Kidney (tissue), 22 donors: Measurements from ENCODE around the gene PLCB1. TPM values are rescaled to one million over a fixed set of nuclear protein-coding genes. Genes with fewer than 3 reads are reported as not detected.

Source experiments
- DNase-seq, 5 donors: peaks; one replicate each; pipeline ENCODE4 v3.0.0-alpha.2; 2013 to 2020
- FAIRE-seq: peaks from 2 replicates; lab custom pipeline; 2012; peaks lifted over from hg19 to GRCh38; lab: Jason Lieb, UNC
- H3K27ac ChIP-seq, 2 donors: one replicate each; pipeline ENCODE4 v1.7.0; 2013; ENCODE audit warnings: low read depth in 2 of 2, low read length in 2 of 2, inconsistent platforms in 1 of 2
- H3K27me3 ChIP-seq: one replicate; pipeline ENCODE4 v1.7.1; 2013; ENCODE audit warnings: low read length, inconsistent platforms; ENCODE audit not compliant: control insufficient read depth, insufficient read depth
- H3K36me3 ChIP-seq, 3 donors: one replicate each; pipeline versions ENCODE4 v1.7.0 to v1.7.1; 2013; ENCODE audit warnings: low read length in 3 of 3, control low read depth in 1 of 3, inconsistent platforms in 1 of 3; ENCODE audit not compliant: insufficient read depth in 3 of 3, control insufficient read depth in 2 of 3
- H3K4me1 ChIP-seq, 3 donors: one replicate each; pipeline versions ENCODE4 v1.7.0 to v1.7.1; 2013; ENCODE audit warnings: low read length in 3 of 3, inconsistent platforms in 1 of 3, low read depth in 1 of 3; ENCODE audit not compliant: control insufficient read depth in 2 of 3, insufficient read depth in 2 of 3
- H3K4me3 ChIP-seq, 3 donors: one replicate each; pipeline versions ENCODE4 v1.7.0 to v1.8.1; 2013; ENCODE audit warnings: low read length in 3 of 3, control low read depth in 1 of 3, inconsistent platforms in 1 of 3
- H3K9ac ChIP-seq, 3 donors: one replicate each; pipeline versions ENCODE4 v1.7.0 to v1.7.1; 2013; ENCODE audit warnings: low read length in 3 of 3, control low read depth in 1 of 3, inconsistent platforms in 1 of 3
- H3K9me3 ChIP-seq, 3 donors: one replicate each; pipeline versions ENCODE4 v1.7.0 to v1.7.1; 2013; ENCODE audit warnings: low read length in 3 of 3, control low read depth in 1 of 3, inconsistent platforms in 1 of 3; ENCODE audit not compliant: control insufficient read depth in 2 of 3, insufficient read depth in 1 of 3
- CTCF ChIP-seq: IDR thresholded peaks from 3 replicates; pipeline ENCODE4 v1.5.1; 2012; ENCODE audit warnings: mild to moderate bottlenecking, moderate library complexity, borderline replicate concordance; ENCODE audit not compliant: insufficient read depth; ENCODE audit errors: extremely low read depth
- intact Hi-C: fragments of 100-400 bp; cut with DNase I; formaldehyde crosslinking; loops from one replicate; pipeline ENCODE4 v1.11.1; 2022
- long read RNA-seq, 10 donors: library from polyadenylated mRNA in 1 of 10; unstranded in 1 of 10; transcript quantifications; one replicate each; pipeline ENCODE4 v2.0.0 and lab custom pipeline, GENCODE V29; 2021 to 2026
- polyA plus RNA-seq: library from polyadenylated mRNA; stranded (reverse); fragments of 350-450 nt; fragmentation: Illumina TruSeq; extraction: RNeasy Lipid Tissue Mini Kit (QIAGEN cat#74804); gene quantifications from one replicate; pipeline ENCODE4 v1.2.3, GENCODE V29; 2014; ENCODE audit warnings: low read depth, low replicate concordance; ENCODE audit not compliant: insufficient read depth
- total RNA-seq: library from RNA; stranded (reverse); fragmentation: NEBNext Ultra II Directional; extraction: Animal tissue kit (Norgen Biotek cat#: 25700); gene quantifications from one replicate; pipeline ENCODE4 v1.2.1, GENCODE V29; 2021
- donor health status: control.
- donor health status: control.
- donor health status: control.
- donor health status: control.
- donor health status: control.
- donor health status: DM: yes; HTN: yes; CAD: no.
- donor health status: Normal renal cell carcinoma (clear cell type).

The PLCB1 gene
- 107 TPM for total RNA-seq
- 9.4 TPM for polyA plus RNA-seq
- long read RNA-seq, donor 1 = 0 reads
- long read RNA-seq, donor 2 = 0 reads
- long read RNA-seq, donor 3 = 0 reads
- long read RNA-seq, donor 4 = 0 reads
- long read RNA-seq, donor 5 = 0 reads
- long read RNA-seq, donor 6 = 0 reads
- long read RNA-seq, donor 7, full-length matches to known transcripts = 2 of 48 reads
- long read RNA-seq, donor 7, partial matches to known transcripts = 17 of 48 reads
- long read RNA-seq, donor 7, other reads (novel, unspliced or antisense) = 29 of 48 reads
- long read RNA-seq, donor 8, full-length matches to known transcripts = 1 of 1 reads
- long read RNA-seq, donor 8, partial matches to known transcripts = 0 of 1 reads
- long read RNA-seq, donor 8, other reads (novel, unspliced or antisense) = 0 of 1 reads
- long read RNA-seq, donor 9, full-length matches to known transcripts = 1 of 1 reads
- long read RNA-seq, donor 9, partial matches to known transcripts = 0 of 1 reads
- long read RNA-seq, donor 9, other reads (novel, unspliced or antisense) = 0 of 1 reads
- long read RNA-seq, donor 10, full-length matches to known transcripts = 1 of 1 reads
- long read RNA-seq, donor 10, partial matches to known transcripts = 0 of 1 reads
- long read RNA-seq, donor 10, other reads (novel, unspliced or antisense) = 0 of 1 reads

- intact Hi-C loops = loop anchor here (10.0 kb wide), 1 partner anchor 253 kb away; no protein-coding TSS in a partner anchor
- Histone ChIP-seq H3K36me3 (no peaks in the 10 kb centered on the region), H3K9me3 (no peaks in the 10 kb centered on the region), H3K4me3 (peak within 1 kb of the TSS; percentile 39 to 71 (median 60)), H3K4me1 (no peaks in the 10 kb centered on the region), H3K27ac (peak within 1 kb of the TSS in 1 of 2 donors; percentile 35), H3K9ac (peak within 1 kb of the TSS in 2 of 3 donors; percentile 29 to 54), H3K27me3 (no peaks in the 10 kb centered on the region)
- TF ChIP-seq CTCF = peak; percentile 95
- DNase-seq = peak; percentile 93 to 96 (median 93)
- FAIRE-seq = no peak
These were observed at the start of gene PLCB1 for GRCh38 chr20:8131598-8132483. Gene PLCB1, plus strand, starts transcription at chr20:8132266. Its CDS starts 386 bp downstream, at chr20:8132652.

- H3K27me3 ChIP-seq = no peaks in the 10 kb centered on the region
- intact Hi-C loops = no loop called here
- DNase-seq = peak in 1 of 5 donors; percentile 53
- no peak overlapping the region for H3K27ac ChIP-seq
- H3K9me3 ChIP-seq = no peaks in the 10 kb centered on the region
- H3K4me1 ChIP-seq = no peaks in the 10 kb centered on the region
- no peak for FAIRE-seq
- no peak for TF ChIP-seq CTCF
- no peaks in the 10 kb centered on the region for H3K36me3 ChIP-seq
- H3K9ac ChIP-seq = no peak overlapping the region
- no peak overlapping the region for H3K4me3 ChIP-seq
These were observed 49.1 kb upstream of the PLCB1 start for GRCh38 chr20:8082989-8083388.

- no peaks in the 10 kb centered on the region for H3K9me3 ChIP-seq
- FAIRE-seq (no peak), DNase-seq (no peak)
- H3K9ac ChIP-seq = no peak overlapping the region
- no peak overlapping the region for H3K27ac ChIP-seq
- no peaks in the 10 kb centered on the region for H3K36me3 ChIP-seq
- no peak overlapping the region for H3K4me3 ChIP-seq
- intact Hi-C loops = no loop called here
- H3K4me1 ChIP-seq = no peaks in the 10 kb centered on the region
- no peaks in the 10 kb centered on the region for H3K27me3 ChIP-seq
- TF ChIP-seq CTCF = no peak
These were observed 42.4 kb upstream of the PLCB1 start for GRCh38 chr20:8089668-8090067.
